Measurements from ENCODE around the gene GRAMD4.

- no peak for TF ChIP-seq CTCF (IDR thresholded peaks at IDR 0.05; ENCODE audit: poor library complexity)
- TF ChIP-seq EZH2phosphoT487 (IDR thresholded peaks at IDR 0.05; ENCODE audit: low read depth, severe bottlenecking, unreplicated experiment): no peak
Measured at GRCh38 chr22:46657655-46657953, 37.4 kb downstream of the GRAMD4 start.
